ENCODE data around the gene LPP.

Gene LPP

GRCh38 chr3:188819939-188820338 is 666.0 kb downstream of the LPP start:
- no peak overlapping the region for H3K27ac ChIP-seq (ENCODE audit: low read depth, low read length)
- H3K27me3 ChIP-seq (ENCODE audit: control insufficient read depth, insufficient read depth, low read length), result no peaks in the 10 kb centered on the region
- H3K9ac ChIP-seq (ENCODE audit: low read depth, low read length), result no peak overlapping the region
- H3K4me1 ChIP-seq (ENCODE audit: control insufficient read depth, insufficient read depth, low read length), result no peaks in the 10 kb centered on the region
- H3K4me3 ChIP-seq (ENCODE audit: low read depth, low read length), result no peak overlapping the region
- no peaks in the 10 kb centered on the region for H3K9me3 ChIP-seq (ENCODE audit: control insufficient read depth, insufficient read depth, low read length)
- H3K36me3 ChIP-seq (ENCODE audit: control insufficient read depth, insufficient read depth, low read length), result no peaks in the 10 kb centered on the region

GRCh38 chr3:188822004-188822403 is 668.0 kb downstream of the LPP start:
- no peaks in the 10 kb centered on the region for H3K36me3 ChIP-seq (ENCODE audit: control insufficient read depth, insufficient read depth, low read length)
- no peaks in the 10 kb centered on the region for H3K27me3 ChIP-seq (ENCODE audit: control insufficient read depth, insufficient read depth, low read length)
- H3K9ac ChIP-seq (ENCODE audit: low read depth, low read length), result no peak overlapping the region
- H3K27ac ChIP-seq (ENCODE audit: low read depth, low read length), result no peak overlapping the region
- H3K4me3 ChIP-seq (ENCODE audit: low read depth, low read length), result no peak overlapping the region
- no peaks in the 10 kb centered on the region for H3K4me1 ChIP-seq (ENCODE audit: control insufficient read depth, insufficient read depth, low read length)
- H3K9me3 ChIP-seq (ENCODE audit: control insufficient read depth, insufficient read depth, low read length), result no peaks in the 10 kb centered on the region

GRCh38 chr3:188822411-188822810 is 668.5 kb downstream of the LPP start:
- Histone ChIP-seq H3K27ac (ENCODE audit: low read depth, low read length) (no peak overlapping the region), H3K9ac (ENCODE audit: low read depth, low read length) (no peak overlapping the region), H3K4me3 (ENCODE audit: low read depth, low read length) (no peak overlapping the region), H3K27me3 (ENCODE audit: control insufficient read depth, insufficient read depth, low read length) (no peaks in the 10 kb centered on the region), H3K36me3 (ENCODE audit: control insufficient read depth, insufficient read depth, low read length) (no peaks in the 10 kb centered on the region), H3K9me3 (ENCODE audit: control insufficient read depth, insufficient read depth, low read length) (no peaks in the 10 kb centered on the region), H3K4me1 (ENCODE audit: control insufficient read depth, insufficient read depth, low read length) (no peaks in the 10 kb centered on the region)

- no peaks in the 10 kb centered on the region for H3K36me3 ChIP-seq (ENCODE audit: control insufficient read depth, insufficient read depth, low read length)
- no peaks in the 10 kb centered on the region for H3K9me3 ChIP-seq (ENCODE audit: control insufficient read depth, insufficient read depth, low read length)
- no peak overlapping the region for H3K27ac ChIP-seq (ENCODE audit: low read depth, low read length)
- H3K9ac ChIP-seq (ENCODE audit: low read depth, low read length), result no peak overlapping the region
- no peak overlapping the region for H3K4me3 ChIP-seq (ENCODE audit: low read depth, low read length)
- H3K27me3 ChIP-seq (ENCODE audit: control insufficient read depth, insufficient read depth, low read length), result no peaks in the 10 kb centered on the region
- no peaks in the 10 kb centered on the region for H3K4me1 ChIP-seq (ENCODE audit: control insufficient read depth, insufficient read depth, low read length)
Measured at GRCh38 chr3:188824566-188824965, 670.6 kb downstream of the LPP start.

- no peaks in the 10 kb centered on the region for H3K27me3 ChIP-seq (ENCODE audit: control insufficient read depth, insufficient read depth, low read length)
- no peaks in the 10 kb centered on the region for H3K4me1 ChIP-seq (ENCODE audit: control insufficient read depth, insufficient read depth, low read length)
- H3K9me3 ChIP-seq (ENCODE audit: control insufficient read depth, insufficient read depth, low read length), result no peaks in the 10 kb centered on the region
- no peak overlapping the region for H3K4me3 ChIP-seq (ENCODE audit: low read depth, low read length)
- H3K27ac ChIP-seq (ENCODE audit: low read depth, low read length), result no peak overlapping the region
- H3K36me3 ChIP-seq (ENCODE audit: control insufficient read depth, insufficient read depth, low read length), result no peaks in the 10 kb centered on the region
- H3K9ac ChIP-seq (ENCODE audit: low read depth, low read length), result no peak overlapping the region
Measured at GRCh38 chr3:188825901-188826300, 671.9 kb downstream of the LPP start.

GRCh38 chr3:188826574-188826973 is 672.6 kb downstream of the LPP start:
- no peaks in the 10 kb centered on the region for H3K4me1 ChIP-seq (ENCODE audit: control insufficient read depth, insufficient read depth, low read length)
- no peak overlapping the region for H3K9ac ChIP-seq (ENCODE audit: low read depth, low read length)
- H3K27ac ChIP-seq (ENCODE audit: low read depth, low read length), result no peak overlapping the region
- no peaks in the 10 kb centered on the region for H3K9me3 ChIP-seq (ENCODE audit: control insufficient read depth, insufficient read depth, low read length)
- H3K36me3 ChIP-seq (ENCODE audit: control insufficient read depth, insufficient read depth, low read length), result no peaks in the 10 kb centered on the region
- H3K4me3 ChIP-seq (ENCODE audit: low read depth, low read length), result no peak overlapping the region
- H3K27me3 ChIP-seq (ENCODE audit: control insufficient read depth, insufficient read depth, low read length), result no peaks in the 10 kb centered on the region

GRCh38 chr3:188827103-188827502 is 673.1 kb downstream of the LPP start:
- no peak overlapping the region for H3K4me3 ChIP-seq (ENCODE audit: low read depth, low read length)
- no peaks in the 10 kb centered on the region for H3K9me3 ChIP-seq (ENCODE audit: control insufficient read depth, insufficient read depth, low read length)
- no peaks in the 10 kb centered on the region for H3K27me3 ChIP-seq (ENCODE audit: control insufficient read depth, insufficient read depth, low read length)
- no peaks in the 10 kb centered on the region for H3K36me3 ChIP-seq (ENCODE audit: control insufficient read depth, insufficient read depth, low read length)
- no peaks in the 10 kb centered on the region for H3K4me1 ChIP-seq (ENCODE audit: control insufficient read depth, insufficient read depth, low read length)
- no peak overlapping the region for H3K27ac ChIP-seq (ENCODE audit: low read depth, low read length)
- no peak overlapping the region for H3K9ac ChIP-seq (ENCODE audit: low read depth, low read length)

GRCh38 chr3:188827576-188827975 is 673.6 kb downstream of the LPP start:
- Histone ChIP-seq H3K27ac (ENCODE audit: low read depth, low read length) (no peak overlapping the region), H3K4me3 (ENCODE audit: low read depth, low read length) (no peak overlapping the region), H3K9ac (ENCODE audit: low read depth, low read length) (no peak overlapping the region), H3K9me3 (ENCODE audit: control insufficient read depth, insufficient read depth, low read length) (no peaks in the 10 kb centered on the region), H3K4me1 (ENCODE audit: control insufficient read depth, insufficient read depth, low read length) (no peaks in the 10 kb centered on the region), H3K36me3 (ENCODE audit: control insufficient read depth, insufficient read depth, low read length) (no peaks in the 10 kb centered on the region), H3K27me3 (ENCODE audit: control insufficient read depth, insufficient read depth, low read length) (no peaks in the 10 kb centered on the region)

GRCh38 chr3:188829130-188829529 is 675.2 kb downstream of the LPP start:
- H3K27me3 ChIP-seq (ENCODE audit: control insufficient read depth, insufficient read depth, low read length), result no peaks in the 10 kb centered on the region
- peaks cover 4% of the 10 kb centered on the region; the same call in 1 of the 2 replicates for H3K4me1 ChIP-seq (ENCODE audit: control insufficient read depth, insufficient read depth, low read length)
- H3K36me3 ChIP-seq (ENCODE audit: control insufficient read depth, insufficient read depth, low read length), result no peaks in the 10 kb centered on the region
- H3K9me3 ChIP-seq (ENCODE audit: control insufficient read depth, insufficient read depth, low read length), result no peaks in the 10 kb centered on the region
- H3K27ac ChIP-seq (ENCODE audit: low read depth, low read length), result no peak overlapping the region
- H3K9ac ChIP-seq (ENCODE audit: low read depth, low read length), result no peak overlapping the region
- no peak overlapping the region for H3K4me3 ChIP-seq (ENCODE audit: low read depth, low read length)

GRCh38 chr3:188829576-188829975 is 675.6 kb downstream of the LPP start:
- peaks cover 4% of the 10 kb centered on the region; the same call in 1 of the 2 replicates for H3K4me1 ChIP-seq (ENCODE audit: control insufficient read depth, insufficient read depth, low read length)
- no peak overlapping the region for H3K9ac ChIP-seq (ENCODE audit: low read depth, low read length)
- H3K36me3 ChIP-seq (ENCODE audit: control insufficient read depth, insufficient read depth, low read length), result no peaks in the 10 kb centered on the region
- H3K4me3 ChIP-seq (ENCODE audit: low read depth, low read length), result no peak overlapping the region
- H3K9me3 ChIP-seq (ENCODE audit: control insufficient read depth, insufficient read depth, low read length), result no peaks in the 10 kb centered on the region
- H3K27ac ChIP-seq (ENCODE audit: low read depth, low read length), result no peak overlapping the region
- H3K27me3 ChIP-seq (ENCODE audit: control insufficient read depth, insufficient read depth, low read length), result no peaks in the 10 kb centered on the region

GRCh38 chr3:188830893-188831292 is 676.9 kb downstream of the LPP start:
- H3K9me3 ChIP-seq (ENCODE audit: control insufficient read depth, insufficient read depth, low read length), result no peaks in the 10 kb centered on the region
- no peak overlapping the region for H3K4me3 ChIP-seq (ENCODE audit: low read depth, low read length)
- H3K27ac ChIP-seq (ENCODE audit: low read depth, low read length), result no peak overlapping the region
- H3K27me3 ChIP-seq (ENCODE audit: control insufficient read depth, insufficient read depth, low read length), result no peaks in the 10 kb centered on the region
- H3K36me3 ChIP-seq (ENCODE audit: control insufficient read depth, insufficient read depth, low read length), result no peaks in the 10 kb centered on the region
- H3K9ac ChIP-seq (ENCODE audit: low read depth, low read length), result no peak overlapping the region
- peaks cover 4% of the 10 kb centered on the region; the same call in 1 of the 2 replicates for H3K4me1 ChIP-seq (ENCODE audit: control insufficient read depth, insufficient read depth, low read length)

- Histone ChIP-seq H3K27me3 (ENCODE audit: control insufficient read depth, insufficient read depth, low read length) (no peaks in the 10 kb centered on the region), H3K9ac (ENCODE audit: low read depth, low read length) (no peak overlapping the region), H3K36me3 (ENCODE audit: control insufficient read depth, insufficient read depth, low read length) (no peaks in the 10 kb centered on the region), H3K27ac (ENCODE audit: low read depth, low read length) (no peak overlapping the region), H3K4me1 (ENCODE audit: control insufficient read depth, insufficient read depth, low read length) (peaks cover 4% of the 10 kb centered on the region; the same call in 1 of the 2 replicates), H3K4me3 (ENCODE audit: low read depth, low read length) (no peak overlapping the region), H3K9me3 (ENCODE audit: control insufficient read depth, insufficient read depth, low read length) (no peaks in the 10 kb centered on the region)
Measured at GRCh38 chr3:188832146-188832545, 678.2 kb downstream of the LPP start.
